WERI-Rb-1 (cell line): ENCODE data around the gene CTIF.

ENCODE experiments used
- DNase-seq: peaks from one replicate; pipeline ENCODE4 v3.0.0-alpha.2; 2020
- H3K27ac ChIP-seq: fragments of 250-450 bp; sonication (Bioruptor Pico); 2 replicates; pipeline ENCODE4 v1.5.1; 2020; ENCODE audit warnings: mild to moderate bottlenecking, moderate library complexity
- H3K27me3 ChIP-seq: fragments of 250-450 bp; sonication (Bioruptor Pico); 2 replicates; pipeline ENCODE4 v1.5.1; 2021; ENCODE audit warnings: mild to moderate bottlenecking, low read depth, moderate library complexity; ENCODE audit not compliant: insufficient read depth, severe bottlenecking
- H3K36me3 ChIP-seq: fragments of 250-450 bp; sonication (Bioruptor Pico); 2 replicates; pipeline ENCODE4 v1.5.1; 2020; ENCODE audit warnings: mild to moderate bottlenecking, moderate library complexity
- H3K4me3 ChIP-seq: 2 replicates; pipeline ENCODE4 v1.5.1; 2011; ENCODE audit warnings: low read depth, mild to moderate bottlenecking, control low read depth, low read length
- H3K9me3 ChIP-seq: fragments of 250-450 bp; sonication (Bioruptor Pico); 2 replicates; pipeline ENCODE4 v1.5.1; 2021; ENCODE audit warnings: mild to moderate bottlenecking, moderate library complexity; ENCODE audit not compliant: severe bottlenecking
- CTCF ChIP-seq: IDR thresholded peaks from 2 replicates; pipeline ENCODE4 v1.5.1; 2011; ENCODE audit warnings: low read depth, mild to moderate bottlenecking, control low read depth, inconsistent platforms, low read length

Gene CTIF

GRCh38 chr18:48797841-48798255 is 259.0 kb downstream of the CTIF start:
- Histone ChIP-seq H3K27ac (peak overlapping the region; percentile 27), H3K9me3 (no peaks in the 10 kb centered on the region), H3K36me3 (peaks cover 15% of the 10 kb centered on the region), H3K4me3 (no peak overlapping the region), H3K27me3 (no peaks in the 10 kb centered on the region)
- peak; percentile 49 for DNase-seq
- TF ChIP-seq CTCF: 0 out of 2 replicates have a peak, but pooled peaks have one; percentile 8

- TF ChIP-seq CTCF: no peak
- no peak overlapping the region for H3K4me3 ChIP-seq
- peaks cover 18% of the 10 kb centered on the region for H3K36me3 ChIP-seq
- H3K9me3 ChIP-seq: no peaks in the 10 kb centered on the region
- peak; percentile 43 for DNase-seq
- H3K27me3 ChIP-seq: no peaks in the 10 kb centered on the region
- H3K27ac ChIP-seq: peak overlapping the region; percentile 27
These were observed 259.8 kb downstream of the CTIF start for GRCh38 chr18:48798334-48799245.

GRCh38 chr18:48799724-48800315 is 261.0 kb downstream of the CTIF start:
- peaks cover 24% of the 10 kb centered on the region for H3K36me3 ChIP-seq
- no peak overlapping the region for H3K27ac ChIP-seq
- H3K4me3 ChIP-seq: no peak overlapping the region
- peak; percentile 1 for DNase-seq
- no peak for TF ChIP-seq CTCF
- no peaks in the 10 kb centered on the region for H3K9me3 ChIP-seq
- H3K27me3 ChIP-seq: no peaks in the 10 kb centered on the region

GRCh38 chr18:48800466-48800865 is 261.6 kb downstream of the CTIF start:
- Histone ChIP-seq H3K27me3 (no peaks in the 10 kb centered on the region), H3K27ac (no peak overlapping the region), H3K4me3 (no peak overlapping the region), H3K9me3 (no peaks in the 10 kb centered on the region), H3K36me3 (peaks cover 24% of the 10 kb centered on the region)
- DNase-seq: peak; percentile 4
- TF ChIP-seq CTCF: no peak

GRCh38 chr18:48800876-48801727 is 262.3 kb downstream of the CTIF start:
- DNase-seq: peak; percentile 3
- no peak overlapping the region for H3K27ac ChIP-seq
- H3K36me3 ChIP-seq: peaks cover 27% of the 10 kb centered on the region

More at GRCh38 chr18:48800876-48801727, 262.3 kb downstream of the CTIF start:
- Histone ChIP-seq H3K27me3 (no peaks in the 10 kb centered on the region), H3K9me3 (no peaks in the 10 kb centered on the region), H3K4me3 (no peak overlapping the region)
- TF ChIP-seq CTCF: no peak
